OCI-LY7 (cell line): ENCODE results near the gene FUT2.

Source experiments
- EZH2phosphoT487 ChIP-seq: fragments of 200-600 bp; sonication (generic); IDR thresholded peaks from 2 replicates; pipeline ENCODE4 v1.6.1; 2018; ENCODE audit warnings: low read depth, borderline replicate concordance, mild to moderate bottlenecking, mixed run types, antibody characterized with exemption, low read length, moderate library complexity, mixed read lengths
- TF ChIP-seq, protein P1 (sequence below): fragments of 200-600 bp; sonication (generic); conservative IDR thresholded peaks from 2 replicates; pipeline ENCODE4 v1.5.1; 2014; ENCODE audit warnings: mild to moderate bottlenecking, antibody characterized with exemption, low read length, moderate library complexity, mixed read lengths

DNA sequence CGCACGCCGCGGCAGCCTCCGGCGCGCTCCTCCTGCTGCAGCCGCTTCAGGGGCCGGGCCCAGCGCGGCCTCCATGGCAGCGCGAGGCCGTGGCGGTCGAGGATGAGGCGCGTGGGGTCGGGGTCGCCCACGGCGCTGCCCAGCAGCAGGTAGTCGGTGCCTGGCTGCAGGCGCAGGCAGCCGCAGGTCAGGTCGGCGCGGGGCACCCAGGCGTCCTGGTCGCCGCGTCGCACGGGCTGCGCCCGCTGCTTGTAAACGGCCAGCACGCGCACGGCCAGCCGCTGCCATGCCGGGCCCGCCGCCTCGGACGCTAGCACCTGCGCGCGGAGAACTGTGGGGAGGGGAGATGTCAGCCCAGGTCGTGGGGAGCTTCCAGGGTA is 34.1 kb upstream of the FUT2 start:
- TF ChIP-seq, protein P1, sequence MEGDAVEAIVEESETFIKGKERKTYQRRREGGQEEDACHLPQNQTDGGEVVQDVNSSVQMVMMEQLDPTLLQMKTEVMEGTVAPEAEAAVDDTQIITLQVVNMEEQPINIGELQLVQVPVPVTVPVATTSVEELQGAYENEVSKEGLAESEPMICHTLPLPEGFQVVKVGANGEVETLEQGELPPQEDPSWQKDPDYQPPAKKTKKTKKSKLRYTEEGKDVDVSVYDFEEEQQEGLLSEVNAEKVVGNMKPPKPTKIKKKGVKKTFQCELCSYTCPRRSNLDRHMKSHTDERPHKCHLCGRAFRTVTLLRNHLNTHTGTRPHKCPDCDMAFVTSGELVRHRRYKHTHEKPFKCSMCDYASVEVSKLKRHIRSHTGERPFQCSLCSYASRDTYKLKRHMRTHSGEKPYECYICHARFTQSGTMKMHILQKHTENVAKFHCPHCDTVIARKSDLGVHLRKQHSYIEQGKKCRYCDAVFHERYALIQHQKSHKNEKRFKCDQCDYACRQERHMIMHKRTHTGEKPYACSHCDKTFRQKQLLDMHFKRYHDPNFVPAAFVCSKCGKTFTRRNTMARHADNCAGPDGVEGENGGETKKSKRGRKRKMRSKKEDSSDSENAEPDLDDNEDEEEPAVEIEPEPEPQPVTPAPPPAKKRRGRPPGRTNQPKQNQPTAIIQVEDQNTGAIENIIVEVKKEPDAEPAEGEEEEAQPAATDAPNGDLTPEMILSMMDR, result no peak
- no peak for TF ChIP-seq EZH2phosphoT487
